Measurements from ENCODE around the gene ZSWIM1. TPM values are rescaled to one million over a fixed set of nuclear protein-coding genes. Genes with fewer than 3 reads are reported as not detected.

Gene ZSWIM1
- total and polyA plus RNA-seq, 2 of the 13 experiments (the other 11 are each of a cell fraction or from before 2014, with no cell fraction given), result 9.5 to 11.7 TPM

DNA sequence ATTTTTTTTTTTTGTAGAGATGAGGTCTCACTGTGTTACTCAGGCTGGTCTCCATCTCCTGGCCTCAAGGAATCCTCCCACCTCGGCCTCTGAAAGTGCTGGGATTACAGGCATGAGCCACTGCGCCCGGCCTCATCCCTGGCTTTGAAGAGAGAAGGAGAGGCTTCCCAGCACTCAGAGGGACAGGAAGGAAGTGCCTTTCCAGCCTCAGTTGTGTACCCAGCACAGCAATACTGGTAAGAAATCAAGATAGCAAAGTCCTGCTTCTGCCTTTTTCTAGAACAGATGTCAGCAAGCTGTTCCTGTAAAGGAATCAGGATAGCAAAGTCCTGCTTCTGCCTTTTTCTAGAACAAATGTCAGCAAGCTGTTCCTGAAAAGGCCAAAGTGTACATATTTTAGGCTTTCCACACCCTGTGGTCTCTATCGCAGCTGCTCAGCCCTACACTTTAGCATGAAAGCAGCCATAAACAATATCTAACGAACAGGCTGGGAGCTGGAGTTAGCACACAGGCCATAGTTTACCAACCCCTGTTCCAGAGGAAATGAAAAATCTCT lies 37.2 kb downstream of the ZSWIM1 start:
- Histone ChIP-seq H3K4me3 (replicated peaks in 1 of 3; ENCODE audit: insufficient read depth in 1 of 3, low read depth in 2 of 3, low read length in 3 of 3) (peak overlapping the region in 1 of 3 experiments; percentile 9; a peak in 2 of 6 replicates), H2AFZ (ENCODE audit: low read length) (peak overlapping the region; percentile 17), H3K9me3 (ENCODE audit: low read length) (no peaks in the 10 kb centered on the region), H3K27ac (ENCODE audit: extremely low read length, insufficient read depth, low read length) (peak overlapping the region; percentile 7), H3K36me3 (replicated peaks in 1 of 2; ENCODE audit: control insufficient read depth in 1 of 2, insufficient read depth in 2 of 2, low read length in 2 of 2) (no peaks in the 10 kb centered on the region), H3K27me3 (ENCODE audit: control insufficient read depth in 1 of 2, insufficient read depth in 2 of 2, low read length in 2 of 2) (peaks cover 0 to 8% of the 10 kb centered on the region in 2 experiments; a peak in 2 of 5 replicates), H3K9ac (ENCODE audit: insufficient read depth, low read depth, low read length) (peak overlapping the region; percentile 2; the same call in 1 of the 2 replicates), H3K4me2 (ENCODE audit: low read depth, low read length) (peak overlapping the region; percentile 48), H3K79me2 (ENCODE audit: insufficient read depth, low read length) (no peaks in the 10 kb centered on the region), H4K20me1 (ENCODE audit: insufficient read depth, low read length) (no peaks in the 10 kb centered on the region), H3K4me1 (ENCODE audit: insufficient read depth, low read length) (peaks cover 74% of the 10 kb centered on the region)
- DNase-seq (ENCODE audit: low spot score), result no peak
- intact Hi-C loops (cut with micrococcal nuclease; ENCODE audit: unreplicated experiment), result no loop called here
- no TSS peak for BruUV-seq (replicated peaks)
- ChIA-PET POLR2A (interaction anchor here (1.3 to 5.0 kb wide), 10 partner anchors 9 to 84 kb away, joined by 4 to 78 read pairs (median 8); partner anchors contain the start of genes ACOT8, CTSA, NEURL2 and PCIF1), CTCF (ENCODE audit: low intra/inter-chr PET ratio, low total read pairs) (no interaction called here)
- ATAC-seq, result peak; percentile 15
- in situ Hi-C loops (cut with HindIII; ENCODE audit: extremely low pct_ligation_motif_present, low pct_unique_long_range_greater_than_20kb), result no loop called here
- FAIRE-seq, result no peak
- WGBS (ENCODE audit: low lambda C conversion rate), result 2% methylated on average over 5 of the region's 5 CpGs
- TF ChIP-seq PRDM10 (CRISPR knock-in tag; IDR thresholded peaks at IDR 0.05; ENCODE audit: low read depth) (0 out of 2 replicates have a peak, but pooled peaks have one; percentile 14), IRF9 (CRISPR knock-in tag; IDR thresholded peaks at IDR 0.05; ENCODE audit: borderline replicate concordance) (no peak), ZNF878 (CRISPR knock-in tag; IDR thresholded peaks at IDR 0.05) (no peak), MYC (CRISPR knock-in tag; IDR thresholded peaks at IDR 0.05; ENCODE audit: borderline replicate concordance) (no peak), SETDB1 (CRISPR knock-in tag; IDR thresholded peaks at IDR 0.05; ENCODE audit: borderline replicate concordance) (no peak), ATF1 (CRISPR knock-in tag; IDR thresholded peaks at IDR 0.05) (no peak), ZBTB20 (CRISPR knock-in tag; IDR thresholded peaks at IDR 0.05; ENCODE audit: borderline replicate concordance, low read depth) (0 out of 2 replicates have a peak, but pooled peaks have one; percentile 43), ZNF597 (CRISPR knock-in tag; IDR thresholded peaks at IDR 0.05) (no peak)
- TF ChIP-seq, protein P1, sequence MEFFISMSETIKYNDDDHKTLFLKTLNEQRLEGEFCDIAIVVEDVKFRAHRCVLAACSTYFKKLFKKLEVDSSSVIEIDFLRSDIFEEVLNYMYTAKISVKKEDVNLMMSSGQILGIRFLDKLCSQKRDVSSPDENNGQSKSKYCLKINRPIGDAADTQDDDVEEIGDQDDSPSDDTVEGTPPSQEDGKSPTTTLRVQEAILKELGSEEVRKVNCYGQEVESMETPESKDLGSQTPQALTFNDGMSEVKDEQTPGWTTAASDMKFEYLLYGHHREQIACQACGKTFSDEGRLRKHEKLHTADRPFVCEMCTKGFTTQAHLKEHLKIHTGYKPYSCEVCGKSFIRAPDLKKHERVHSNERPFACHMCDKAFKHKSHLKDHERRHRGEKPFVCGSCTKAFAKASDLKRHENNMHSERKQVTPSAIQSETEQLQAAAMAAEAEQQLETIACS (CRISPR knock-in tag; IDR thresholded peaks at IDR 0.05), result no peak; the same call in 1 of the 2 replicates
- TF ChIP-seq, protein P2, sequence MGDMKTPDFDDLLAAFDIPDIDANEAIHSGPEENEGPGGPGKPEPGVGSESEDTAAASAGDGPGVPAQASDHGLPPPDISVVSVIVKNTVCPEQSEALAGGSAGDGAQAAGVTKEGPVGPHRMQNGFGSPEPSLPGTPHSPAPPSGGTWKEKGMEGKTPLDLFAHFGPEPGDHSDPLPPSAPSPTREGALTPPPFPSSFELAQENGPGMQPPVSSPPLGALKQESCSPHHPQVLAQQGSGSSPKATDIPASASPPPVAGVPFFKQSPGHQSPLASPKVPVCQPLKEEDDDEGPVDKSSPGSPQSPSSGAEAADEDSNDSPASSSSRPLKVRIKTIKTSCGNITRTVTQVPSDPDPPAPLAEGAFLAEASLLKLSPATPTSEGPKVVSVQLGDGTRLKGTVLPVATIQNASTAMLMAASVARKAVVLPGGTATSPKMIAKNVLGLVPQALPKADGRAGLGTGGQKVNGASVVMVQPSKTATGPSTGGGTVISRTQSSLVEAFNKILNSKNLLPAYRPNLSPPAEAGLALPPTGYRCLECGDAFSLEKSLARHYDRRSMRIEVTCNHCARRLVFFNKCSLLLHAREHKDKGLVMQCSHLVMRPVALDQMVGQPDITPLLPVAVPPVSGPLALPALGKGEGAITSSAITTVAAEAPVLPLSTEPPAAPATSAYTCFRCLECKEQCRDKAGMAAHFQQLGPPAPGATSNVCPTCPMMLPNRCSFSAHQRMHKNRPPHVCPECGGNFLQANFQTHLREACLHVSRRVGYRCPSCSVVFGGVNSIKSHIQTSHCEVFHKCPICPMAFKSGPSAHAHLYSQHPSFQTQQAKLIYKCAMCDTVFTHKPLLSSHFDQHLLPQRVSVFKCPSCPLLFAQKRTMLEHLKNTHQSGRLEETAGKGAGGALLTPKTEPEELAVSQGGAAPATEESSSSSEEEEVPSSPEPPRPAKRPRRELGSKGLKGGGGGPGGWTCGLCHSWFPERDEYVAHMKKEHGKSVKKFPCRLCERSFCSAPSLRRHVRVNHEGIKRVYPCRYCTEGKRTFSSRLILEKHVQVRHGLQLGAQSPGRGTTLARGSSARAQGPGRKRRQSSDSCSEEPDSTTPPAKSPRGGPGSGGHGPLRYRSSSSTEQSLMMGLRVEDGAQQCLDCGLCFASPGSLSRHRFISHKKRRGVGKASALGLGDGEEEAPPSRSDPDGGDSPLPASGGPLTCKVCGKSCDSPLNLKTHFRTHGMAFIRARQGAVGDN (CRISPR knock-in tag; IDR thresholded peaks at IDR 0.05), result peak; percentile 38; the same call in 1 of the 2 replicates
